Mesenchymal stem cell (in vitro differentiated cells and primary cell): Measurements from ENCODE around the gene FNIP2.

ENCODE experiments used
- DNase-seq: peaks from one replicate; pipeline ENCODE4 v3.0.0-alpha.2; 2013
- H2AFZ ChIP-seq: one replicate; pipeline ENCODE4 v1.6.1; 2013; ENCODE audit warnings: low read depth, mild to moderate bottlenecking, control low read depth, inconsistent platforms, low read length, moderate library complexity
- H2AK5ac ChIP-seq: 2 replicates; pipeline ENCODE4 v1.6.1; 2013; ENCODE audit warnings: low read length, moderate library complexity, mild to moderate bottlenecking, inconsistent platforms; ENCODE audit not compliant: severe bottlenecking
- H2BK120ac ChIP-seq: one replicate; pipeline ENCODE4 v1.6.1; 2013; ENCODE audit warnings: low read depth, mild to moderate bottlenecking, inconsistent platforms, low read length, moderate library complexity
- H2BK12ac ChIP-seq, 2 experiments: one replicate each; pipeline ENCODE4 v1.6.1; 2013; ENCODE audit warnings: inconsistent platforms in 2 of 2, low read length in 2 of 2, mild to moderate bottlenecking in 2 of 2, moderate library complexity in 2 of 2, control low read depth in 1 of 2
- H2BK15ac ChIP-seq: one replicate; pipeline ENCODE4 v1.6.1; 2013; ENCODE audit warnings: mild to moderate bottlenecking, low read depth, inconsistent platforms; ENCODE audit not compliant: poor library complexity, severe bottlenecking
- H2BK5ac ChIP-seq: 2 replicates; pipeline ENCODE4 v1.6.1; 2013; ENCODE audit warnings: low read depth, mild to moderate bottlenecking, low read length, control low read depth, inconsistent platforms; ENCODE audit not compliant: poor library complexity, severe bottlenecking
- H3K14ac ChIP-seq, 2 experiments: one replicate each; pipeline ENCODE4 v1.6.1; 2013; ENCODE audit warnings: inconsistent platforms in 2 of 2, low read length in 2 of 2, control low read depth in 1 of 2, mild to moderate bottlenecking in 1 of 2, moderate library complexity in 1 of 2
- H3K18ac ChIP-seq, 2 experiments: one replicate each; pipeline ENCODE4 v1.6.1; 2013; ENCODE audit warnings: inconsistent platforms in 2 of 2, low read length in 2 of 2, control low read depth in 1 of 2, low read depth in 1 of 2, mild to moderate bottlenecking in 1 of 2
- H3K23ac ChIP-seq, 2 experiments: one replicate each; pipeline ENCODE4 v1.6.1; 2013; ENCODE audit warnings: inconsistent platforms in 2 of 2, low read length in 2 of 2, mild to moderate bottlenecking in 2 of 2, moderate library complexity in 2 of 2, control low read depth in 1 of 2
- H3K27ac ChIP-seq: 2 replicates; pipeline ENCODE4 v1.5.1; 2013; ENCODE audit warnings: mild to moderate bottlenecking, moderate library complexity, low read length, control low read depth, inconsistent platforms; ENCODE audit not compliant: poor library complexity, severe bottlenecking
- H3K27me3 ChIP-seq, 2 experiments: 2 replicates each; pipeline versions ENCODE4 v1.6.1 to v1.7.0; 2013; ENCODE audit warnings: low read length in 2 of 2, mild to moderate bottlenecking in 2 of 2, moderate library complexity in 2 of 2, control low read depth in 1 of 2, inconsistent platforms in 1 of 2; ENCODE audit not compliant: control insufficient read depth in 1 of 2, insufficient read depth in 1 of 2
- H3K36me3 ChIP-seq, 2 experiments: 2 replicates each; pipeline versions ENCODE4 v1.6.1 to v1.7.0; 2013; ENCODE audit warnings: low read length in 2 of 2, control low read depth in 1 of 2, inconsistent platforms in 1 of 2, low read depth in 1 of 2, mild to moderate bottlenecking in 1 of 2; ENCODE audit not compliant: insufficient read depth in 2 of 2, control insufficient read depth in 1 of 2
- H3K4ac ChIP-seq, 2 experiments: one replicate each; pipeline ENCODE4 v1.6.1; 2013; ENCODE audit warnings: inconsistent platforms in 2 of 2, low read length in 2 of 2, mild to moderate bottlenecking in 2 of 2, moderate library complexity in 2 of 2, control low read depth in 1 of 2, low read depth in 1 of 2
- H3K4me1 ChIP-seq: 2 replicates; pipeline ENCODE4 v1.6.1; 2013; ENCODE audit warnings: low read depth, low read length, control low read depth; ENCODE audit not compliant: control insufficient read depth, insufficient read depth
- H3K4me2 ChIP-seq: 2 replicates; pipeline ENCODE4 v1.6.1; 2013; ENCODE audit warnings: low read length, mild to moderate bottlenecking, inconsistent platforms; ENCODE audit not compliant: poor library complexity, severe bottlenecking
- H3K4me3 ChIP-seq, 2 experiments: 2 replicates each; pipeline versions ENCODE4 v1.5.1 to v1.7.0; 2013; ENCODE audit warnings: low read length in 2 of 2, mild to moderate bottlenecking in 2 of 2, control low read depth in 1 of 2, low read depth in 1 of 2; ENCODE audit not compliant: insufficient read depth in 1 of 2
- H3K79me1 ChIP-seq: replicated peaks from 2 replicates; pipeline ENCODE4 v1.6.1; 2013; ENCODE audit warnings: mild to moderate bottlenecking, control low read depth, low read length, inconsistent platforms; ENCODE audit not compliant: poor library complexity, severe bottlenecking
- H3K9ac ChIP-seq: 2 replicates; pipeline ENCODE4 v1.7.0; 2013; ENCODE audit warnings: mild to moderate bottlenecking, low read length, moderate library complexity
- H3K9me3 ChIP-seq: 2 replicates; pipeline ENCODE4 v1.7.0; 2013; ENCODE audit warnings: mild to moderate bottlenecking, low read length; ENCODE audit not compliant: control insufficient read depth
- H4K8ac ChIP-seq: one replicate; pipeline ENCODE4 v1.6.1; 2013; ENCODE audit warnings: inconsistent platforms, mild to moderate bottlenecking, low read length, moderate library complexity
- H4K91ac ChIP-seq: one replicate; pipeline ENCODE4 v1.6.1; 2013; ENCODE audit warnings: mild to moderate bottlenecking, low read length, inconsistent platforms
- WGBS: methylation state at CpG from one replicate; pipeline ENCODE4 v1.1.7; 2013; ENCODE audit warnings: mixed read lengths; 5-methylcytosine and 5-hydroxymethylcytosine counted together

The FNIP2 gene

GRCh38 chr4:158850371-158850770 lies 81.5 kb downstream of the FNIP2 start:
- Histone ChIP-seq H3K14ac (no peak overlapping the region), H2BK120ac (no peak overlapping the region), H3K4me1 (no peaks in the 10 kb centered on the region), H4K8ac (no peak overlapping the region), H2AK5ac (peak overlapping the region; percentile 41), H4K91ac (no peak overlapping the region), H3K4me2 (no peak overlapping the region), H3K27ac (no peak overlapping the region), H3K4me3 (no peak overlapping the region), H3K23ac (no peak overlapping the region), H3K27me3 (no peaks in the 10 kb centered on the region), H3K9me3 (no peaks in the 10 kb centered on the region), H2BK5ac (no peak overlapping the region), H3K4ac (peak overlapping the region in 1 of 2 experiments; percentile 38), H2BK15ac (no peak overlapping the region), H3K36me3 (peaks cover 15 to 75% of the 10 kb centered on the region in 2 experiments), H2BK12ac (no peak overlapping the region), H2AFZ (peak overlapping the region; percentile 55), H3K18ac (no peak overlapping the region), H3K9ac (no peak overlapping the region), H3K79me1 (no peaks in the 10 kb centered on the region)
- DNase-seq: no peak

- Histone ChIP-seq H3K27me3 (no peaks in the 10 kb centered on the region), H3K9ac (no peak overlapping the region), H3K18ac (no peak overlapping the region), H2BK12ac (no peak overlapping the region), H2BK120ac (no peak overlapping the region), H3K4me2 (no peak overlapping the region), H2BK15ac (no peak overlapping the region), H3K36me3 (peaks cover 15 to 73% of the 10 kb centered on the region in 2 experiments), H4K8ac (no peak overlapping the region), H3K23ac (no peak overlapping the region), H3K9me3 (no peaks in the 10 kb centered on the region), H3K79me1 (no peaks in the 10 kb centered on the region), H2BK5ac (no peak overlapping the region), H3K4me1 (no peaks in the 10 kb centered on the region), H3K14ac (no peak overlapping the region), H3K4ac (no peak overlapping the region), H2AK5ac (no peak overlapping the region), H2AFZ (no peak overlapping the region), H4K91ac (no peak overlapping the region), H3K27ac (no peak overlapping the region), H3K4me3 (no peak overlapping the region)
- peak; percentile 47 for DNase-seq
- WGBS: 65% methylated on average over 6 of the region's 7 CpGs
Observed at GRCh38 chr4:158850800-158851644, 82.2 kb downstream of the FNIP2 start.

- no peak overlapping the region for H3K4ac ChIP-seq
- 93% methylated on average over 6 of the region's 6 CpGs for WGBS
- peaks cover 4 to 50% of the 10 kb centered on the region in 2 experiments for H3K36me3 ChIP-seq
- H2AFZ ChIP-seq: no peak overlapping the region
- no peak overlapping the region for H3K9ac ChIP-seq
- no peak overlapping the region for H3K27ac ChIP-seq
- H4K8ac ChIP-seq: no peak overlapping the region
- H2BK5ac ChIP-seq: no peak overlapping the region
- H2BK120ac ChIP-seq: no peak overlapping the region
- H2BK15ac ChIP-seq: no peak overlapping the region
- H3K23ac ChIP-seq: no peak overlapping the region
- H3K27me3 ChIP-seq: no peaks in the 10 kb centered on the region
- no peaks in the 10 kb centered on the region for H3K9me3 ChIP-seq
- H3K4me2 ChIP-seq: no peak overlapping the region
- no peaks in the 10 kb centered on the region for H3K79me1 ChIP-seq
- H3K14ac ChIP-seq: no peak overlapping the region
- no peak overlapping the region for H2BK12ac ChIP-seq
- no peak overlapping the region for H3K4me3 ChIP-seq
- no peak overlapping the region for H3K18ac ChIP-seq
- H2AK5ac ChIP-seq: no peak overlapping the region
- no peak for DNase-seq
- no peaks in the 10 kb centered on the region for H3K4me1 ChIP-seq
- no peak overlapping the region for H4K91ac ChIP-seq
Observed at GRCh38 chr4:158854236-158854635, 85.4 kb downstream of the FNIP2 start.

- Histone ChIP-seq H3K18ac (no peak overlapping the region), H2AFZ (no peak overlapping the region), H3K4me2 (no peak overlapping the region), H3K4ac (no peak overlapping the region), H2BK5ac (no peak overlapping the region), H3K4me1 (no peaks in the 10 kb centered on the region), H3K36me3 (peaks cover 4 to 57% of the 10 kb centered on the region in 2 experiments), H2BK120ac (no peak overlapping the region), H3K27me3 (no peaks in the 10 kb centered on the region), H4K91ac (no peak overlapping the region), H2BK15ac (no peak overlapping the region), H4K8ac (no peak overlapping the region), H2BK12ac (no peak overlapping the region), H3K79me1 (no peaks in the 10 kb centered on the region), H3K27ac (no peak overlapping the region), H3K9me3 (no peaks in the 10 kb centered on the region), H3K23ac (no peak overlapping the region), H3K4me3 (no peak overlapping the region), H3K14ac (no peak overlapping the region), H2AK5ac (no peak overlapping the region), H3K9ac (no peak overlapping the region)
- DNase-seq: peak; percentile 59
- WGBS: 53% methylated on average over 2 of the region's 2 CpGs
Observed at GRCh38 chr4:158856852-158857251, 88.0 kb downstream of the FNIP2 start.
